Bladder microvascular endothelial cell (primary cell): ENCODE results near the gene ABI3BP. TPM values are rescaled to one million over a fixed set of nuclear protein-coding genes. Genes with fewer than 3 reads are reported as not detected.

Experiments used
- total RNA-seq: library from RNA; depleted of rRNA; stranded (reverse); fragments of >200 nt; gene quantifications from 2 replicates; pipeline ENCODE4 v1.2.3, GENCODE V29; 2014

The ABI3BP gene
- total RNA-seq, result 1.5 and 17.4 TPM in 2 replicates

GRCh38 chr3:100993309-100993708, at the start of gene ABI3BP:
ABI3BP (minus strand) TSS chr3:100993421; CDS start chr3:100993384, 37 bp downstream.

GRCh38 chr3:100708989-100709841, 284.0 kb downstream of the ABI3BP start, which contains the start of gene TFG:
TFG (plus strand) TSS chr3:100709494; CDS start chr3:100713686, 4,192 bp downstream.

